HK-2 (cell line): Measurements from ENCODE around the gene C6orf15.

Experiments
- DNase-seq: peaks from one replicate; pipeline ENCODE4 v3.0.0-alpha.2; 2018; ENCODE audit not compliant: unreplicated experiment

The C6orf15 gene

GRCh38 chr6:31107052-31107451 lies 5.3 kb downstream of the C6orf15 start:
- DNase-seq = no peak

- no peak for DNase-seq
These were observed 9.2 kb downstream of the C6orf15 start for GRCh38 chr6:31103136-31103535.

GRCh38 chr6:31098449-31098938 lies 13.9 kb downstream of the C6orf15 start:
- no peak for DNase-seq

- DNase-seq = no peak
These were observed 15.7 kb downstream of the C6orf15 start for GRCh38 chr6:31096656-31097055.

- no peak for DNase-seq
These were observed 16.2 kb downstream of the C6orf15 start for GRCh38 chr6:31096215-31096614.

- DNase-seq = no peak
These were observed 17.9 kb downstream of the C6orf15 start for GRCh38 chr6:31094389-31094881.

- no peak for DNase-seq
These were observed 19.4 kb downstream of the C6orf15 start for GRCh38 chr6:31092769-31093505.

- DNase-seq = no peak
These were observed 20.1 kb downstream of the C6orf15 start for GRCh38 chr6:31092238-31092637.

- no peak for DNase-seq
These were observed 20.7 kb downstream of the C6orf15 start for GRCh38 chr6:31091680-31092079.

GRCh38 chr6:31090973-31091364 lies 21.4 kb downstream of the C6orf15 start:
- no peak for DNase-seq

- no peak for DNase-seq
These were observed 22.0 kb downstream of the C6orf15 start for GRCh38 chr6:31090275-31090972.

GRCh38 chr6:31087494-31088089 lies 24.8 kb downstream of the C6orf15 start:
- peak; percentile 90 for DNase-seq

GRCh38 chr6:31086788-31087440 lies 25.5 kb downstream of the C6orf15 start:
- no peak for DNase-seq

- no peak for DNase-seq
These were observed 28.5 kb downstream of the C6orf15 start for GRCh38 chr6:31083742-31084354.

GRCh38 chr6:31081872-31082271 lies 30.5 kb downstream of the C6orf15 start:
- DNase-seq = no peak

GRCh38 chr6:31079656-31080261 lies 32.6 kb downstream of the C6orf15 start:
- peak; percentile 61 for DNase-seq

GRCh38 chr6:31076611-31077010 lies 35.8 kb downstream of the C6orf15 start:
- DNase-seq = no peak

GRCh38 chr6:31075528-31075927 lies 36.8 kb downstream of the C6orf15 start:
- DNase-seq = no peak

- DNase-seq = no peak
These were observed 38.0 kb downstream of the C6orf15 start for GRCh38 chr6:31074401-31074800.

GRCh38 chr6:31070711-31071197 lies 41.6 kb downstream of the C6orf15 start:
- DNase-seq = peak; percentile 56
